T follicular helper cell (primary cell): ENCODE data around the gene PTGES.

Experiments used
- DNase-seq: peaks from one replicate; pipeline ENCODE4 v3.0.0-alpha.2; 2020; ENCODE audit warnings: low read depth

The PTGES gene

DNA sequence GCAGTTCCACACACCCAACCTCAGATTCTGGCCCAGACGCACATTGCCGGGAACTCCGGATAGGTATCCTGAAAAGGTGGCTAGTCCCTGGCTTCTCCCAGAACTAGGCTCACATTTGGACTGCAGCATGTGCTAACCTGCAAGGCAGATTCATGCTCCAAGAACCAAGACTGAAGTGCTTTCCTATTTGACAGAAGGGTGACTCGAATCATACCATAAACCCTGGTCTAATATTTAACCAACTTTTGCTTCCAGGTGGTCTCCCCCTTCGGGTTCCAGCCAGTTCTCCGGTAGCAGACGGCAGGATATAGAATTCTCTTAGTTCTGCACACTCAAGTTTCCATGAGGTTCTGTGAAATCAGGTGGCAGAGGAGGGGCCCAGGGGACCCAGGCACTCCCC, 7.6 kb downstream of the PTGES start:
- DNase-seq = no peak

GRCh38 chr9:129740666-129741464, 12.0 kb downstream of the PTGES start:
- DNase-seq = no peak

DNA sequence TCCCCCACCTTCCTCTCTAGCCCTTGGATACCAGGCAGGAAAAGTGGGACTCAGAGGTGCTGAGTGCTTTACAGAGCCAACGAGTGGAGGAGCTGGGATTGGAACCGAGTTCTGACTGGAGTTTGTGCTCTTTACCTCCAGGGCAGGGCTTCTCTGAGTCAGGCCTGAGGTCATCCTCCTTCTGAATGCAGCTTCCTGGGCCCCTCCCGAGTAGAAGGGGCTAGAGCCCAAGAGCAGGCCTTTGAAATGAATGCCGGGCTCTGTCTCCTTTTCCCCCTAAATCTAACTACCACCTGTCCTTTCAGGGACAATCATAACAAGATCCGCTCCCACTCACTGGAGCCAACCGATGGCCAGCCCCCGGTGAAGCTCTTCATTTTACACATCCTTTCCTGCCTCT, 12.7 kb downstream of the PTGES start:
- DNase-seq = no peak

DNA sequence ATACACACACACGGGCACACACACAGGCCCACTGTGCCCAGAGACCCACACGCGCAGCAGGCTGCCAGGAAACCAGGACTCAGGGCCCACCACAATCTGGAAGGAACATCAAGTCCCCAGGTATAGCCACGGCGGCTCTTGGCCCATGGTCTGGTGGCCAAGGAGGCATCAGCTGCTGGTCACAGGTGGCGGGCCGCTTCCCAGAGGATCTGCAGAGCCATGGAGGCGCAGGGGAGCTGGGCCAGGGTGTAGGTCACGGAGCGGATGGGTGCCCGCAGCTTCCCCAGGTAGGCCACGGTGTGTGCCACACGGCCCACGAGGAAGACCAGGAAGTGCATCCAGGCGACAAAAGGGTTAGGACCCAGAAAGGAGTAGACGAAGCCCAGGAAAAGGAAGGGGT, 13.4 kb downstream of the PTGES start:
- no peak for DNase-seq

GRCh38 chr9:129737479-129738274, 15.2 kb downstream of the PTGES start:
- DNase-seq = peak; percentile 76

DNA sequence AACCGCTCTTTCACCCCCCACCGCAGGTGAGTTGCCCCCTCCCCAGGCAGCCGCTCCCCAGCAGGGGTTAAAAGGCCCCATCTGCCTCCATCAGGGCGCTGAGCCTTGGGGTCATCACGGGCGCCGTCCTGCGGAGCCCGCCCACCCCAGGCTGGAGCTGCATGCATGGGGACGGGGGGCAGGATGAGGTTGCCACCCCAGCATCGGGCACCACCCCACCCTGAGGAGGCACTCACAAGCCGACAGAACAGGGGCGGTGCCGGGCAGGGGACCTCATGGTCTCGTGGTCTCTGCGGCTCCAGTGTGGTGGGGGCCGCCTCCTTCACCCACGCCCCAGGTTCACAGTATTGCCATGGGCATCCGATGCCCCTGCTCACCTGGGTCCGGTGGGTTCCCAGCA, 16.5 kb downstream of the PTGES start:
- no peak for DNase-seq

DNA sequence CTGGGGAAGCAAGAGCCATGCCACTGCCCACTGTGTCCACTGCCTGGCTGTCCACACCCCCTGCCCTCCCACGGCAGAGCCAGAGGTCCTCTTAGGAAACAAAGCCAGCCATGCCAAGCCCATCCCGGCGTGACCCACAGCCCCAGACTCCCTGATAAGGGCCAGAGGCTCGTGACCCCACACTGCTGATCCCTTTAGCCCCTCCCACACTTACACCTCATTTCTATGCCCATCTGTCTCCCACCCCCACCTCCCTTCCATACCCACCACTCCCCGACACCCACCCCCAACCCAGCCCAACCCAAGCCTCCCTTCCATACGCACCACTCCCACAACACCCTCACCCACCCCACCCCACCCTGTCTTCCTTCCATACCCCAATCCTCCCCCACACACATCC, 17.3 kb downstream of the PTGES start:
- no peak for DNase-seq

GRCh38 chr9:129733632-129733953, 19.2 kb downstream of the PTGES start:
- no peak for DNase-seq

GRCh38 chr9:129732946-129733631, 19.8 kb downstream of the PTGES start:
- DNase-seq = no peak

- no peak for DNase-seq
These were observed 20.7 kb downstream of the PTGES start for GRCh38 chr9:129732100-129732499.

GRCh38 chr9:129731477-129732085, 21.3 kb downstream of the PTGES start:
- DNase-seq = no peak

DNA sequence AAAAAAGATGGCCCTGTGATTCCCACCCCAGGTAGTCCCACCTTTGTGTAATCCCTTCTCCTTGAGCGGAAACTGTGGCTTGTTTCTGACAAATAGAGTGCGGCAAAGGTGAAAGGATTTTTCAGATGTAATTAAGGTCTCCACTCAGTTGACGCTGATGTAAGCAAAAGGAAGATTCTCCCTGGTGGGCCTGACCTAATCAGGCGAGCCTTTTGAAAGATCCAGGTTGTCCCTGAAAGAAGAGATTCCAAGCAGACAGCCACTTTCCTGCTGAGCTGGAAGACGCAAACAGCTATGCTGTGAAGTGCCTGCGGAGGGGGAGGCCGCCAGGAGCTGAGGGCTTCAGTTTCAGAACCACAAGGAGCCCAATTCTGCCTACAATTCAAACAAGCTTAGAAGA, 24.1 kb downstream of the PTGES start:
- DNase-seq = no peak

- peak; percentile 13 for DNase-seq
These were observed 26.3 kb downstream of the PTGES start for GRCh38 chr9:129726322-129727160.

DNA sequence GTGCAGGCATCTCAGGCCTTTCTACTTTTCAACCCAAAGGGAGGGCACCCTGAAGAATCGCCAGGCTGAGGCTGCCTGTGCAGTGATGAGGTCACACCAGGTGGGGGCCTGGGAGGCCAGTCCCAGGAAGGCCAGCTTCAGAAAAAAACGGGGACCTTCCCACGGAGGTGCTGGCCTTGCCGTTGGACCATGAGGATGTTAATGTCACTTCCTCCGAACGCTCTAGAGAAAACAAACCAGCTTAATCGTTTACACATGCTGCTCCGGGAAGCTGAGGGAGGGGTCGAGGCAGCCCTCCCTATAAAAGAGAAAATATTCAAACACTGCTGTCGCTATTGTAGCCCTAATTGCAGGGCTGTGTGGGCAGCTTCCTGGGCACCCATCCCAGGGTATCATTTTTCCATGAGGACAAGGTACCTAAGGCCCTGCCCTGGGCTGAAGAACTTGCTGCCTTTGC, 27.0 kb downstream of the PTGES start:
- no peak for DNase-seq

DNA sequence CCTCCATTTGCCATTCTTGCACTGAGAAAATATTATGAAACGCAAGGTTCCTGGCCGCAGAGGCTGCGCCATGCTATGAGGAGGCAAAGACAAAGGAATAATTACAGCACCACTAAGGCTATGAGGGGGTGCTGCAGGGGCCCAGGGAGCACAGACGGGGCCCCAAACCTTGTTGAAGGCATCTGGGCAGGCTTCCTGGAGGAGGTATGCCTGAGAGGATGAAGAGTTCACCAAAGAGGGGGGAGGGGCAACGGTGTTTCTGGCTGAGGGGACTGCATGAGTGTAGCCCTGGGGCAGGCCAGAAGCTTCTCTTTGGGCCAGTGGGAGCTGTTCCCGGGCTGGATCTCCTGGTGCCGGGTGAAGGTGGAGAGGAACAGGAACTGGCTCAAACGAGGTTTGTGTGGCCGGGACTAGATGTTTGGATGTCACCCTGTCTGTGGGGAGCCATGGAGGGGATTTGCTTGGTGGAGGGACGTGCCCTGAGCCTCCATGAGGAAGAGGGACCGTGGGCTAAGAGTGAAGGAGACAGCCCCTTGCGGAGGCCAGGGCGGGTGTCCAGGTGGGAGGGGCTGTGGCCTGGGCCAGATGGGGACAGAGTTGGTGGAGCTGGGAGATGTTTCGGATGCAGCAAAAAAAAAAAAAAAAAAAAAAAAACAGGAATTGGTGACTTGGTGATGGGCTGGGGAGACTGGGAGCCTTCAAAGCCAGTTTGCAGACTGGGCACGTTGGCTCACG, 28.2 kb downstream of the PTGES start:
- DNase-seq = no peak

DNA sequence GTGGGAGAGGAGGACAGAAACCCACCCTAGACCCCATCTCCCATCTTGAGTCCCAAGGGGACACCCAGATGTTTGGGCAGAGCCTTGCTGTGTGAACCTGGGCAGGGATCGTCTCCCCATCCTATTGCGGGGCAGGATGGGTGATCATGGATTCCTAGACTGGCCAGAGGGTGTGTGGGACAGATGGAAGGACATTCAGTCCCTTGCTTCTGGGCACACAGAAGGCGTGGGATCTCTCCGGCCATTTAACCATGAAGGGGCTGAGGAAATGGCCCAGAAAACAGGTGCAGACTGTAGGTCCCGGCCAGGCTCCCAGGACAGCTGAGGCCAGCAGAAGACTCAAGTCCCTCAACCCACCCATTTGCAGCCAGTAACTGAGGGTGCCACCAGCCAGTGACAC, 29.9 kb downstream of the PTGES start:
- DNase-seq = no peak

DNA sequence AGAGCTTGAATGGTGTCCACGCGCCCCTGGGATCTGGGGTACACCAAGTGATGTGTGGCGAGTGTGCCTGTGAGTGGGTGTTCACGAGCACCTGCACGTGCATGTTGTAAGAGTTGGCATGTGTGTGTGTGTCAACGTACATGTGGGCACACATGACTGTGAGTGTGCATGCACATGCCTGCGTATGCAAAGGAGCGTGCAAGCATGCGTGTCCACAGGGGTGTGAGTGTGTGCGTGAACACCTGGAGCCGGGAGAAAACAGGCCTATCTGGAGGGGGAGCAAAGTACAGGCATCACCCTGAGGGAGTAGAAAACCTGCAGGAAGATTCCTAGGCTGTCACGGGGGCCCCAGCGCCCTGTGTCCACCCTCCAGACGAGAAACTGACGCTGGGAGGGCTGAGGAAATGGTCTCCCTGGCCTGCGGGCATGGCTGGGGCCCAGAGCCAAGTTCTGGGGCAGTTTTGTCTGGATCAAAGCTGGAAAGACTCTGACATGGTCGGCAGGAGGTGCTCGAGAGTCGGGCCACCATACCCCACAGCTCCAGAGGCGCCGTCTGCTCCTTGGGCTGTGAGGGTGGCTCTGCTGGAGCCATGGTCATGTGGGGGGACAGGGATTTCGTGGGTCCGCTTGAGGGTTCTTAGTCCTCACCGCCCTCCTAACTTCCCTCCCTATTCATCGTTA, 31.8 kb downstream of the PTGES start:
- no peak for DNase-seq

GRCh38 chr9:129720181-129720864, 32.5 kb downstream of the PTGES start:
- no peak for DNase-seq

GRCh38 chr9:129719135-129719534, 33.7 kb downstream of the PTGES start:
- no peak for DNase-seq

DNA sequence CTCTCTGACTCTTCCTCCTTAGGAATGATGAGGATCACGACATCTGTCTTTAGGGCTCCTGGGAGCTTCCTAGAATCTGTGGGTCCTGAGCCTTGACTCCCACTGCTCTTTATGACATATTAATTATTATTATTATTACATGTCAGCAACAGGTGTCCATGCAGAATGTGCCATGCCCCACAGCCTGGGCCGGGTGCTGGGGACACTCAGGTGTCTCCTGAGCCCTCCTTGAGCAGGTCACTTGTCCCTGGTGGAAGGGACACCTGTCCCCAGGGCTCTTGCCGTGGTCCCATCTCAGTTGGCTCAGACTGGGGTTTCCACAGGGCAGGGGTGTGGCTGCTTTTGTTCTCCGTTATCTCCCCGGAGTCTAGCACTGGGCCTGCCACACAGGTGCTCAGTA, 34.2 kb downstream of the PTGES start:
- DNase-seq = no peak
